Neural cell (in vitro differentiated cells): ENCODE data around the gene MS4A8. TPM values are rescaled to one million over a fixed set of nuclear protein-coding genes. Genes with fewer than 3 reads are reported as not detected.

Experiments used
- H2AFZ ChIP-seq: fragments of 200-600, 300-800 bp; sonication (generic), shearing (Covaris generic); 2 replicates; pipeline ENCODE4 v1.6.0; 2014; ENCODE audit warnings: low read depth, mild to moderate bottlenecking, antibody characterized with exemption, low read length, moderate library complexity
- H3F3A ChIP-seq: fragments of 200-600 bp; shearing (Covaris generic); 2 replicates; pipeline ENCODE4 v1.6.1; 2016; ENCODE audit warnings: mild to moderate bottlenecking, moderate library complexity, mixed read lengths, antibody characterized with exemption, low read length; ENCODE audit not compliant: insufficient read depth, poor library complexity, severe bottlenecking
- H3K27ac ChIP-seq: fragments of 200-600, 300-800 bp; sonication (generic), shearing (Covaris generic); 2 replicates; pipeline ENCODE4 v1.5.1; 2014; ENCODE audit warnings: mild to moderate bottlenecking, low read length, moderate library complexity
- H3K27me3 ChIP-seq: fragments of 300-800, 200-600 bp; sonication (generic), shearing (Covaris generic); 2 replicates; pipeline ENCODE4 v1.6.0; 2014; ENCODE audit warnings: mild to moderate bottlenecking, low read depth, low read length, moderate library complexity; ENCODE audit not compliant: insufficient read depth
- H3K36me3 ChIP-seq: fragments of 300-800, 200-600 bp; sonication (generic), shearing (Covaris generic); 2 replicates; pipeline ENCODE4 v1.5.1; 2014; ENCODE audit warnings: mild to moderate bottlenecking, antibody characterized with exemption, low read length, moderate library complexity; ENCODE audit not compliant: insufficient read depth
- H3K4me2 ChIP-seq: fragments of 300-800, 200-600 bp; sonication (generic), shearing (Covaris generic); 2 replicates; pipeline ENCODE4 v1.6.0; 2014; ENCODE audit warnings: mild to moderate bottlenecking, low read length
- H3K4me3 ChIP-seq: fragments of 300-800, 200-600 bp; sonication (generic), shearing (Covaris generic); 2 replicates; pipeline ENCODE4 v1.5.1; 2014; ENCODE audit warnings: mild to moderate bottlenecking, low read length, moderate library complexity
- H3K79me2 ChIP-seq: fragments of 200-600 bp; shearing (Covaris generic); replicated peaks from 2 replicates; pipeline ENCODE4 v1.6.0; 2014; ENCODE audit warnings: mild to moderate bottlenecking, low read length, moderate library complexity; ENCODE audit not compliant: insufficient read depth
- H3K9ac ChIP-seq: fragments of 300-800, 200-600 bp; sonication (generic), shearing (Covaris generic); 2 replicates; pipeline ENCODE4 v1.6.1; 2016; ENCODE audit warnings: mild to moderate bottlenecking, low read length, mixed read lengths
- H3K9me2 ChIP-seq: fragments of 200-600 bp; shearing (Covaris generic); 2 replicates; pipeline ENCODE4 v1.6.1; 2016; ENCODE audit warnings: mild to moderate bottlenecking, low read length, mixed read lengths; ENCODE audit not compliant: insufficient read depth
- H3K9me3 ChIP-seq: fragments of 200-600, 300-800 bp; sonication (generic), shearing (Covaris generic); 2 replicates; pipeline ENCODE4 v1.6.1; 2016; ENCODE audit warnings: mild to moderate bottlenecking, mixed run types, low read length, moderate library complexity, mixed read lengths
- H4K20me1 ChIP-seq: fragments of 200-600 bp; shearing (Covaris generic); 2 replicates; pipeline ENCODE4 v1.6.1; 2016; ENCODE audit warnings: mild to moderate bottlenecking, mixed run types; ENCODE audit not compliant: insufficient read depth
- EP300 ChIP-seq: fragments of 450-650 bp; conservative IDR thresholded peaks from 2 replicates; pipeline ENCODE4 v1.6.1; 2014; ENCODE audit warnings: antibody characterized with exemption, mild to moderate bottlenecking, moderate library complexity; ENCODE audit not compliant: poor library complexity, severe bottlenecking
- EZH2 ChIP-seq: fragments of 200-600, 300-800 bp; shearing (Covaris generic), sonication (generic); IDR thresholded peaks from 2 replicates; pipeline ENCODE4 v1.6.1; 2014; ENCODE audit warnings: antibody characterized with exemption, low read length, borderline replicate concordance, mild to moderate bottlenecking; ENCODE audit not compliant: insufficient read depth, poor library complexity, severe bottlenecking
- MXI1 ChIP-seq: fragments of 450-650 bp; conservative IDR thresholded peaks from 2 replicates; pipeline ENCODE4 v1.6.1; 2014; ENCODE audit warnings: antibody characterized with exemption, mild to moderate bottlenecking; ENCODE audit not compliant: poor library complexity, severe bottlenecking
- POLR2AphosphoS5 ChIP-seq: IDR thresholded peaks from 2 replicates; pipeline ENCODE4 v1.6.1; 2012
- RAD21 ChIP-seq: fragments of 450-650 bp; conservative IDR thresholded peaks from 2 replicates; pipeline ENCODE4 v1.6.1; 2014; ENCODE audit warnings: antibody characterized with exemption, mild to moderate bottlenecking, moderate library complexity
- SMC3 ChIP-seq: fragments of 450-650 bp; conservative IDR thresholded peaks from 2 replicates; pipeline ENCODE4 v1.6.1; 2014; ENCODE audit warnings: antibody characterized with exemption, mild to moderate bottlenecking, moderate library complexity; ENCODE audit not compliant: poor library complexity
- TAF1 ChIP-seq: IDR thresholded peaks from 2 replicates; pipeline ENCODE4 v1.6.1; 2012; ENCODE audit warnings: low read depth
- polyA plus RNA-seq: library from polyadenylated mRNA; depleted of rRNA; stranded (reverse); fragments of >200 nt; gene quantifications from 2 replicates; pipeline ENCODE4 v1.2.3, GENCODE V29; 2014
- TF ChIP-seq, protein P1 (sequence below): fragments of 450-650 bp; IDR thresholded peaks from 2 replicates; pipeline ENCODE4 v1.5.1; 2014; ENCODE audit warnings: antibody characterized with exemption, mild to moderate bottlenecking, moderate library complexity; ENCODE audit not compliant: poor library complexity, severe bottlenecking
- TF ChIP-seq, protein P2 (sequence below): IDR thresholded peaks from 2 replicates; pipeline ENCODE4 v1.6.1; 2012; ENCODE audit warnings: borderline replicate concordance

The MS4A8 gene
- polyA plus RNA-seq, 1 donor from 2014 or later: not detected

DNA sequence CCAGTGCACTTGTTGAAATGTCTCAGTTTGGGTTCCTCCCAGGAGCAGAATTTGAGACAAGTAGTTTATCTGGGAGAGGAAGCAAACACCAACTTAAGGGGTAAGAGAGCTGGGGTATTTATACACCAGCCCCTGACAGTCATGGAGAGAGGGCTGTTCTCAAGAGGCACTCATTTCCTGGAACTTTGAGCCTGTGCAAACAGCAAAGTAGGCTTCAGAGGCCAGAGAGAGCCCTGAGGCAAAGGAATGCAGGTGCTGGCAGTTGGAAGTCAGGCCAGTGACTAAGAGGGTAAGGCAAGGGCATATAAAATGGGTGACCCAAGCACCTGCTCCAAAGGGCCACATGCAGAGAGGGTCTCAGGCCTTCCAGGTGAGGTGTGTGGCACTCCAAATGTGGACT lies 41.2 kb downstream of the MS4A8 start:
- TF ChIP-seq EZH2: no peak
- no peak for TF ChIP-seq EP300
- TF ChIP-seq MXI1: no peak
- TF ChIP-seq POLR2AphosphoS5: no peak
- no peak overlapping the region for H3K4me2 ChIP-seq
- no peak overlapping the region for H3K4me3 ChIP-seq
- H3K27ac ChIP-seq: no peak overlapping the region
- no peaks in the 10 kb centered on the region for H3K36me3 ChIP-seq
- H3K27me3 ChIP-seq: no peaks in the 10 kb centered on the region
- H3K9me2 ChIP-seq: no peaks in the 10 kb centered on the region
- no peak overlapping the region for H3K9ac ChIP-seq
- H2AFZ ChIP-seq: no peak overlapping the region
- H4K20me1 ChIP-seq: no peaks in the 10 kb centered on the region
- no peaks in the 10 kb centered on the region for H3K79me2 ChIP-seq
- no peaks in the 10 kb centered on the region for H3K9me3 ChIP-seq
- H3F3A ChIP-seq: no peaks in the 10 kb centered on the region

DNA sequence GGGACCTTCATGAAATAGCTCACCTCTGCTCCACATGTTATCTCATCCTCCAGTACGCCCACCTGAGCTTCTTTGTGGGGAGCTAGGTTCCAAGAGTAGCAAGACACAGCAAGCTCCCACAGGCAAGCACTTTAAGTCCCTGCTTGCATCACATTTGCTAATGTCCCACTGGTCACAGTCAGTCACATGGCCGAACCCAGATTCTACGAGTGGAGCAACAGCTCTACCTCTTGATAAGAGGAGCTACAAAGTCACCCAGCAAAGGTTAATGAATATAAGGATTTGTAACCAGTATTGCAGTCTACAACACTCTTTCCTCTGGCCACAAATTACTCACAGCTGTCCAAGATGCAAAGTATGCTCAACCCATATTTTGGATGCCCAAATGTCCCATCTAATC lies 42.0 kb downstream of the MS4A8 start:
- no peak overlapping the region for H3K4me2 ChIP-seq
- H3K79me2 ChIP-seq: no peaks in the 10 kb centered on the region
- H3F3A ChIP-seq: no peaks in the 10 kb centered on the region
- H4K20me1 ChIP-seq: no peaks in the 10 kb centered on the region
- H3K9ac ChIP-seq: no peak overlapping the region
- no peak overlapping the region for H3K4me3 ChIP-seq
- no peaks in the 10 kb centered on the region for H3K9me3 ChIP-seq
- H3K36me3 ChIP-seq: no peaks in the 10 kb centered on the region
- H3K27me3 ChIP-seq: no peaks in the 10 kb centered on the region
- no peak overlapping the region for H2AFZ ChIP-seq
- no peak for TF ChIP-seq TAF1
- no peak for TF ChIP-seq SMC3
- no peak for TF ChIP-seq EZH2
- no peak for TF ChIP-seq POLR2AphosphoS5
- TF ChIP-seq, protein P1, sequence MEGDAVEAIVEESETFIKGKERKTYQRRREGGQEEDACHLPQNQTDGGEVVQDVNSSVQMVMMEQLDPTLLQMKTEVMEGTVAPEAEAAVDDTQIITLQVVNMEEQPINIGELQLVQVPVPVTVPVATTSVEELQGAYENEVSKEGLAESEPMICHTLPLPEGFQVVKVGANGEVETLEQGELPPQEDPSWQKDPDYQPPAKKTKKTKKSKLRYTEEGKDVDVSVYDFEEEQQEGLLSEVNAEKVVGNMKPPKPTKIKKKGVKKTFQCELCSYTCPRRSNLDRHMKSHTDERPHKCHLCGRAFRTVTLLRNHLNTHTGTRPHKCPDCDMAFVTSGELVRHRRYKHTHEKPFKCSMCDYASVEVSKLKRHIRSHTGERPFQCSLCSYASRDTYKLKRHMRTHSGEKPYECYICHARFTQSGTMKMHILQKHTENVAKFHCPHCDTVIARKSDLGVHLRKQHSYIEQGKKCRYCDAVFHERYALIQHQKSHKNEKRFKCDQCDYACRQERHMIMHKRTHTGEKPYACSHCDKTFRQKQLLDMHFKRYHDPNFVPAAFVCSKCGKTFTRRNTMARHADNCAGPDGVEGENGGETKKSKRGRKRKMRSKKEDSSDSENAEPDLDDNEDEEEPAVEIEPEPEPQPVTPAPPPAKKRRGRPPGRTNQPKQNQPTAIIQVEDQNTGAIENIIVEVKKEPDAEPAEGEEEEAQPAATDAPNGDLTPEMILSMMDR: no peak
- no peak for TF ChIP-seq RAD21
- H3K9me2 ChIP-seq: no peaks in the 10 kb centered on the region
- H3K27ac ChIP-seq: no peak overlapping the region

GRCh38 chr11:60743058-60743457 lies 43.6 kb downstream of the MS4A8 start:
- Histone ChIP-seq H3K27ac (no peak overlapping the region), H3K9me2 (no peaks in the 10 kb centered on the region), H3K79me2 (no peaks in the 10 kb centered on the region), H3K4me2 (no peak overlapping the region), H4K20me1 (no peaks in the 10 kb centered on the region), H3K27me3 (no peaks in the 10 kb centered on the region), H3K4me3 (no peak overlapping the region), H3K9ac (no peak overlapping the region), H3F3A (no peaks in the 10 kb centered on the region), H2AFZ (no peak overlapping the region), H3K9me3 (no peaks in the 10 kb centered on the region), H3K36me3 (no peaks in the 10 kb centered on the region)
- no peak for TF ChIP-seq POLR2AphosphoS5

GRCh38 chr11:60744114-60744513 lies 44.7 kb downstream of the MS4A8 start:
- H3K9me2 ChIP-seq: no peaks in the 10 kb centered on the region
- TF ChIP-seq MXI1: no peak
- TF ChIP-seq, protein P2, sequence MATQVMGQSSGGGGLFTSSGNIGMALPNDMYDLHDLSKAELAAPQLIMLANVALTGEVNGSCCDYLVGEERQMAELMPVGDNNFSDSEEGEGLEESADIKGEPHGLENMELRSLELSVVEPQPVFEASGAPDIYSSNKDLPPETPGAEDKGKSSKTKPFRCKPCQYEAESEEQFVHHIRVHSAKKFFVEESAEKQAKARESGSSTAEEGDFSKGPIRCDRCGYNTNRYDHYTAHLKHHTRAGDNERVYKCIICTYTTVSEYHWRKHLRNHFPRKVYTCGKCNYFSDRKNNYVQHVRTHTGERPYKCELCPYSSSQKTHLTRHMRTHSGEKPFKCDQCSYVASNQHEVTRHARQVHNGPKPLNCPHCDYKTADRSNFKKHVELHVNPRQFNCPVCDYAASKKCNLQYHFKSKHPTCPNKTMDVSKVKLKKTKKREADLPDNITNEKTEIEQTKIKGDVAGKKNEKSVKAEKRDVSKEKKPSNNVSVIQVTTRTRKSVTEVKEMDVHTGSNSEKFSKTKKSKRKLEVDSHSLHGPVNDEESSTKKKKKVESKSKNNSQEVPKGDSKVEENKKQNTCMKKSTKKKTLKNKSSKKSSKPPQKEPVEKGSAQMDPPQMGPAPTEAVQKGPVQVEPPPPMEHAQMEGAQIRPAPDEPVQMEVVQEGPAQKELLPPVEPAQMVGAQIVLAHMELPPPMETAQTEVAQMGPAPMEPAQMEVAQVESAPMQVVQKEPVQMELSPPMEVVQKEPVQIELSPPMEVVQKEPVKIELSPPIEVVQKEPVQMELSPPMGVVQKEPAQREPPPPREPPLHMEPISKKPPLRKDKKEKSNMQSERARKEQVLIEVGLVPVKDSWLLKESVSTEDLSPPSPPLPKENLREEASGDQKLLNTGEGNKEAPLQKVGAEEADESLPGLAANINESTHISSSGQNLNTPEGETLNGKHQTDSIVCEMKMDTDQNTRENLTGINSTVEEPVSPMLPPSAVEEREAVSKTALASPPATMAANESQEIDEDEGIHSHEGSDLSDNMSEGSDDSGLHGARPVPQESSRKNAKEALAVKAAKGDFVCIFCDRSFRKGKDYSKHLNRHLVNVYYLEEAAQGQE: no peak
- TF ChIP-seq TAF1: no peak
- no peak for TF ChIP-seq POLR2AphosphoS5
- TF ChIP-seq RAD21: no peak
- TF ChIP-seq EP300: no peak
- H3K27me3 ChIP-seq: no peaks in the 10 kb centered on the region
- H4K20me1 ChIP-seq: no peaks in the 10 kb centered on the region
- no peak overlapping the region for H3K9ac ChIP-seq
- H3K79me2 ChIP-seq: no peaks in the 10 kb centered on the region
- no peak overlapping the region for H3K27ac ChIP-seq
- H2AFZ ChIP-seq: no peak overlapping the region
- no peak overlapping the region for H3K4me3 ChIP-seq
- H3K36me3 ChIP-seq: no peaks in the 10 kb centered on the region
- H3K4me2 ChIP-seq: no peak overlapping the region
- no peaks in the 10 kb centered on the region for H3F3A ChIP-seq
- no peaks in the 10 kb centered on the region for H3K9me3 ChIP-seq
